GM23248 (cell line): ENCODE results near the gene CNOT6.

Source experiments
- EZH2 ChIP-seq: fragments of 200-600 bp; sonication (generic); IDR thresholded peaks from 2 replicates; pipeline ENCODE4 v1.6.1; 2018; ENCODE audit warnings: antibody characterized with exemption, mild to moderate bottlenecking; ENCODE audit not compliant: insufficient read depth, poor library complexity, severe bottlenecking
- EZH2phosphoT487 ChIP-seq: fragments of 200-600 bp; sonication (generic); IDR thresholded peaks from 2 replicates; pipeline ENCODE4 v1.6.1; 2018; ENCODE audit warnings: antibody characterized with exemption, moderate library complexity, mild to moderate bottlenecking, low read depth; ENCODE audit not compliant: insufficient read depth

DNA sequence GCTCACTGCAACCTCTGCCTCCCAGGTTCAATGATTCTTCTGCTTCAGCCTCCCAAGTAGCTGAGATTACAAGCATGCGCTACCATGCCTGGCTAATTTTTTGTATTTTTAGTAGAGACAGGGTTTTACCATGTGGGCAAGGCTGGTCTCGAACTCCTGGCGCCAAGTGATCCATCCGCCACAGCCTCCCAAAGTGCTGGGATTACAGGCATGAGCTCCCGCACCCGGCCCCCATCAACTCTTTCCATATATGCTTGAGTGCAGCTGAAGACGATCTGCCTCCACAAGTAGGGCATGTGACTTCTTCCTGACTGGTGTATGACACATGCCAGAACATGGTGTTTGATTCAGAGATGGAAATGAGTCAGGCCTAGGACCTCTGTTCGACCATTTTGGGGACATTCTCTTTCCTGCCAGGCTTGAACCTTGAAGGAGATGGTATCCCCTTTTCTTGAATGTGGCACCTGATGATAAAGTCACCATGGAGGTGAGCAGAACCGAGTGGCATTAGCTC, 7.5 kb upstream of the CNOT6 start:
- TF ChIP-seq EZH2phosphoT487 (no peak), EZH2 (no peak)
